GOT3 (cell line): ENCODE measurements around the gene DYSF.
"Not testable (repeated sequence)": the region's sequence is repeated elsewhere in the genome, so short reads cannot be mapped to it uniquely, and the experiment has no call there.

Source experiments
- DNase-seq: peaks from one replicate; lab custom pipeline; 2025; ENCODE audit warnings: mixed read lengths; lab: John Stamatoyannopoulos, UW

Gene DYSF

GRCh38 chr2:71453404-71454220, at the start of gene DYSF:
DYSF (plus strand) TSS chr2:71453561.
- no peak for DNase-seq

GRCh38 chr2:71409611-71410010, 43.8 kb upstream of the DYSF start:
- DNase-seq: no peak

- no peak for DNase-seq
Observed at GRCh38 chr2:71410696-71411095, 42.7 kb upstream of the DYSF start.

GRCh38 chr2:71416866-71417265, 36.5 kb upstream of the DYSF start:
- not testable (repeated sequence) for DNase-seq

- DNase-seq: no peak
Observed at GRCh38 chr2:71417300-71418202, 35.8 kb upstream of the DYSF start.

GRCh38 chr2:71419145-71419544, 34.2 kb upstream of the DYSF start:
- no peak for DNase-seq

GRCh38 chr2:71419976-71420375, 33.4 kb upstream of the DYSF start:
- DNase-seq: no peak

- DNase-seq: no peak
Observed at GRCh38 chr2:71422786-71423185, 30.6 kb upstream of the DYSF start.

GRCh38 chr2:71423817-71424420, 29.4 kb upstream of the DYSF start:
- no peak for DNase-seq

GRCh38 chr2:71426721-71427120, 26.6 kb upstream of the DYSF start:
- DNase-seq: no peak

- no peak for DNase-seq
Observed at GRCh38 chr2:71428472-71429383, 24.6 kb upstream of the DYSF start.

GRCh38 chr2:71445142-71445541, 8.2 kb upstream of the DYSF start:
- not testable (repeated sequence) for DNase-seq

GRCh38 chr2:71446505-71446904, 6.9 kb upstream of the DYSF start:
- DNase-seq: no peak

GRCh38 chr2:71449343-71449742, 4.0 kb upstream of the DYSF start:
- DNase-seq: no peak

GRCh38 chr2:71451705-71452104, 1.7 kb upstream of the DYSF start:
- DNase-seq: no peak

GRCh38 chr2:71452565-71452964, 796 bp upstream of the DYSF start:
- DNase-seq: no peak

- DNase-seq: no peak
Observed at GRCh38 chr2:71454221-71455010, 1.1 kb downstream of the DYSF start.

- no peak for DNase-seq
Observed at GRCh38 chr2:71455011-71455740, 1.8 kb downstream of the DYSF start.

GRCh38 chr2:71455741-71456569, 2.6 kb downstream of the DYSF start:
- DNase-seq: no peak
